DOHH2 (cell line): Measurements from ENCODE around the gene ATP6V0B.
A peak's percentile ranks its signal among the peaks of the same experiment; 100 is the strongest.

Source experiments
- H3F3A ChIP-seq: fragments of 200-600 bp; sonication (generic), shearing (Covaris generic); 2 replicates; pipeline ENCODE4 v1.6.0; 2016; ENCODE audit warnings: antibody characterized with exemption, mild to moderate bottlenecking; ENCODE audit not compliant: control insufficient read depth, insufficient read depth
- H3K27ac ChIP-seq: fragments of 200-600 bp; sonication (generic); 2 replicates; pipeline ENCODE4 v1.5.1; 2014; ENCODE audit warnings: low read depth, mild to moderate bottlenecking, low read length, moderate library complexity
- H3K27me3 ChIP-seq: fragments of 200-600 bp; sonication (generic); 2 replicates; pipeline ENCODE4 v1.6.1; 2014; ENCODE audit warnings: mild to moderate bottlenecking, low read length, mixed read lengths; ENCODE audit not compliant: control insufficient read depth
- H3K36me3 ChIP-seq: fragments of 200-600 bp; sonication (generic); 2 replicates; pipeline ENCODE4 v1.6.1; 2014; ENCODE audit warnings: mild to moderate bottlenecking, low read length, moderate library complexity, mixed read lengths; ENCODE audit not compliant: control insufficient read depth
- H3K4me1 ChIP-seq: fragments of 200-600 bp; sonication (generic); 2 replicates; pipeline ENCODE4 v1.6.1; 2014; ENCODE audit warnings: mild to moderate bottlenecking, low read length, mixed read lengths; ENCODE audit not compliant: control insufficient read depth
- H3K4me2 ChIP-seq: fragments of 200-600 bp; sonication (generic); 2 replicates; pipeline ENCODE4 v1.6.0; 2014; ENCODE audit warnings: mild to moderate bottlenecking, low read length, moderate library complexity
- H3K4me3 ChIP-seq: fragments of 200-600 bp; sonication (generic); 2 replicates; pipeline ENCODE4 v1.5.1; 2014; ENCODE audit warnings: mild to moderate bottlenecking, low read length, mixed read lengths
- H3K79me2 ChIP-seq: fragments of 200-600 bp; sonication (generic); 2 replicates; pipeline ENCODE4 v1.6.1; 2014; ENCODE audit warnings: mild to moderate bottlenecking, low read length, mixed read lengths; ENCODE audit not compliant: control insufficient read depth
- H3K9me2 ChIP-seq: fragments of 200-600 bp; sonication (generic); replicated peaks from 2 replicates; pipeline ENCODE4 v1.6.1; 2014; ENCODE audit warnings: mild to moderate bottlenecking, low read length, mixed read lengths; ENCODE audit not compliant: control insufficient read depth
- H3K9me3 ChIP-seq: fragments of 200-600 bp; sonication (generic); 2 replicates; pipeline ENCODE4 v1.6.1; 2014; ENCODE audit warnings: antibody characterized with exemption, low read length, mixed read lengths; ENCODE audit not compliant: control insufficient read depth, insufficient read depth
- H4K20me1 ChIP-seq: fragments of 200-600 bp; sonication (generic); 2 replicates; pipeline ENCODE4 v1.6.0; 2014; ENCODE audit warnings: low read depth, mild to moderate bottlenecking, antibody characterized with exemption, low read length, moderate library complexity; ENCODE audit not compliant: control insufficient read depth, insufficient read depth
- CTCF ChIP-seq: fragments of 200-600 bp; sonication (generic); IDR thresholded peaks from one replicate; pipeline ENCODE4 v1.5.1; 2014; ENCODE audit warnings: antibody characterized with exemption, mild to moderate bottlenecking, low read depth, low read length; ENCODE audit not compliant: poor library complexity, severe bottlenecking
- EZH2phosphoT487 ChIP-seq: fragments of 200-600 bp; sonication (generic); IDR thresholded peaks from 2 replicates; pipeline ENCODE4 v1.6.1; 2017; ENCODE audit warnings: borderline replicate concordance, mild to moderate bottlenecking, antibody characterized with exemption, low read length, moderate library complexity, mixed read lengths

The ATP6V0B gene

GRCh38 chr1:43944860-43945259, 29.9 kb upstream of the ATP6V0B start:
- Histone ChIP-seq H4K20me1 (no peaks in the 10 kb centered on the region), H3K79me2 (peaks cover 40% of the 10 kb centered on the region), H3K27ac (no peak overlapping the region), H3K4me1 (peaks cover 26% of the 10 kb centered on the region), H3K36me3 (peaks cover 14% of the 10 kb centered on the region), H3F3A (no peaks in the 10 kb centered on the region), H3K27me3 (no peaks in the 10 kb centered on the region), H3K4me3 (peak overlapping the region; percentile 44; the same call in 1 of the 2 replicates), H3K4me2 (peak overlapping the region; percentile 93), H3K9me3 (no peaks in the 10 kb centered on the region), H3K9me2 (no peaks in the 10 kb centered on the region)
- TF ChIP-seq CTCF: no peak
- TF ChIP-seq EZH2phosphoT487: no peak

GRCh38 chr1:43945674-43946235, 29.0 kb upstream of the ATP6V0B start:
- Histone ChIP-seq H4K20me1 (no peaks in the 10 kb centered on the region), H3K4me3 (peak overlapping the region; percentile 94), H3K9me2 (no peaks in the 10 kb centered on the region), H3K4me1 (peaks cover 26% of the 10 kb centered on the region), H3K9me3 (no peaks in the 10 kb centered on the region), H3K27me3 (no peaks in the 10 kb centered on the region), H3K79me2 (peaks cover 41% of the 10 kb centered on the region), H3K27ac (no peak overlapping the region), H3K36me3 (peaks cover 23% of the 10 kb centered on the region), H3F3A (no peaks in the 10 kb centered on the region), H3K4me2 (peak overlapping the region; percentile 93)
- TF ChIP-seq CTCF (no peak), EZH2phosphoT487 (no peak)

GRCh38 chr1:43946236-43947060, 28.3 kb upstream of the ATP6V0B start, which contains the start of gene IPO13:
TSS of gene IPO13 (plus strand) at chr1:43946950. CDS start at chr1:43947601, 651 bp downstream.
- Histone ChIP-seq H3F3A (no peaks in the 10 kb centered on the region), H3K27ac (peak within 1 kb of the TSS; percentile 64), H3K27me3 (no peaks in the 10 kb centered on the region), H3K4me2 (peak within 1 kb of the TSS; percentile 93), H3K36me3 (peaks cover 27% of the 10 kb centered on the region), H3K4me1 (peaks cover 26% of the 10 kb centered on the region), H3K9me2 (no peaks in the 10 kb centered on the region), H3K9me3 (no peaks in the 10 kb centered on the region), H3K4me3 (peak within 1 kb of the TSS; percentile 94), H3K79me2 (peaks cover 46% of the 10 kb centered on the region), H4K20me1 (no peaks in the 10 kb centered on the region)
- peak; percentile 89 for TF ChIP-seq CTCF
- TF ChIP-seq EZH2phosphoT487: no peak
